NK-92 treated with Interleukin-12 subunit alpha and Interleukin-12 subunit beta, amount 100 ng/mL, for 24 hours (cell line): ENCODE measurements around the gene BEST3.
"Not testable (repeated sequence)": the region's sequence is repeated elsewhere in the genome, so short reads cannot be mapped to it uniquely, and the experiment has no call there.

ENCODE experiments used
- DNase-seq: peaks from one replicate; lab custom pipeline; 2025; lab: John Stamatoyannopoulos, UW

Gene BEST3

DNA sequence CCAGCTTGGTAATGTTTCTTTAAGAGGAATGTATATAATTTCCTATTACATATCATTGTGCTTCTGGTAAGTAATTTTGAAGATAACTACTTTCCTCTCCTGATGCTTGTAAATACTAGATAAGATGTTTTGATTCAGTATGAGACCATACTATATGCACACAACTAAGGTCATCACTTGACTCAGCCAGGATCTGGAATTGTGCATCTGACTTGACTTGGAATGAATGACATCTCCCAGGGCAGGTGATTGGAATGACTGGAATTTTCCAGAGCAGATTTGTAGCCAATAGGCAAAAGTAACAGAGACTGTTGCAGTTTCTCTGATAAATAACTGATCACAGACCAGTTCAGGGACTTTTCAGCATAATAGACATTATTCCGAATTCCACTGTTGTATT is 11.1 kb downstream of the BEST3 start:
- DNase-seq: no peak

DNA sequence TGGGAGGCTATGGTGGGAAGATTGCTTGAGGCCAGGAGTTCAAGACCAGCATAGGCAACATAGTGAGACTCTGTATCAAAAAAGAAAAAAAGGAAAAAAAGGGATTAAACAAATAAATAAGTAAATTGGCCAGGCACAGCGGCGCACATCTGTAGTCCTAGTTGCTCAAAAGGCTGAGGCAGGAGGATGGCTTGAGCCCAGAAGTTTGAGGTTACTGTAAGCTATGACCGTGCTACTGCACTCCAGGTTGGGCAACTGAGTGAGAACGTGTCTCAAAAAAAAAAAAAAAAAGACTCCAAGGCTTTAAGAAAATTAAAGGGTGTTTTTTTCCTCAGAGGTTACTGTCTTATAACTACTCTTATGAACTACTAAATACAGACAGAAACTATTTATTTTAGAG is 11.7 kb downstream of the BEST3 start:
- DNase-seq: no peak

DNA sequence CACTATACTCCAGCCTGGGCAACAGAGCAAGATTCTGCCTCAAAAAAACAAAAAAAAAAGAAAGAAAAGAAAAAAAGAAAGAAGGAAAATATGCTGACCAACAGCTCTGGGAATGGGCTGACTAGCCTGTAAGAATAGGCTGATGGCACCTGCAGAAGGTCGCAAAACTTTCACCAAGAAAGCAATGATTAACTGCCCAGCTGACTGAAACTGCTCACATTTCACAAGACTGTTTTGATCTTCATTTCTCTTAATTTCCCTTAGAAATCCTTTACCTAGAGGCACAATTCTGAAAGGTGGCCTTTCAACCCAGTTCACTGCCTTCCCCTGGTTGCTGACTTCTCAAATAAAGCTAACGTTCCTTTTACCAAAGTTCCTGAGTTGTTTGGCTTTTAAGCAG is 12.4 kb downstream of the BEST3 start:
- DNase-seq: no peak

- no peak for DNase-seq
These were observed 13.3 kb downstream of the BEST3 start for GRCh38 chr12:69685810-69686209.

GRCh38 chr12:69684466-69684865 is 14.6 kb downstream of the BEST3 start:
- DNase-seq: no peak

- no peak for DNase-seq
These were observed 16.9 kb downstream of the BEST3 start for GRCh38 chr12:69682110-69682755.

DNA sequence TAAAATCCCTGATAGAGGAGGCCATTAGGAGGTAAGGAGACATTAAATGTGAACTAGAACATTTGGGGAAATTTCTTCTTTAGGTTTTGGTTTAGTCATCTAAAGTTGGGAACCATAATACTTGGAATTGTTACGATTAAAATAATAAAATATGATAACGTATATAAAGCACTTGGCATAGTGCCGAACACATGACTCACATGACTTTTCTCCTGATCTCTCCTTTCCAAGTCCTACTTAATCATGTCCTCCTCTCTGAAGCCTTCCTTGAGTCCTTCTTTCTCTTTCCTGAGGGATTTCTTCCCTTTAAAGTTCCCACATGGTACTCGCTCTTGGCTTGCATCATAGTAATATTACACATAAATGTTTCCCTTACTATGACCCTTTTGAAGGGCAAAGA is 20.0 kb downstream of the BEST3 start:
- DNase-seq: no peak

DNA sequence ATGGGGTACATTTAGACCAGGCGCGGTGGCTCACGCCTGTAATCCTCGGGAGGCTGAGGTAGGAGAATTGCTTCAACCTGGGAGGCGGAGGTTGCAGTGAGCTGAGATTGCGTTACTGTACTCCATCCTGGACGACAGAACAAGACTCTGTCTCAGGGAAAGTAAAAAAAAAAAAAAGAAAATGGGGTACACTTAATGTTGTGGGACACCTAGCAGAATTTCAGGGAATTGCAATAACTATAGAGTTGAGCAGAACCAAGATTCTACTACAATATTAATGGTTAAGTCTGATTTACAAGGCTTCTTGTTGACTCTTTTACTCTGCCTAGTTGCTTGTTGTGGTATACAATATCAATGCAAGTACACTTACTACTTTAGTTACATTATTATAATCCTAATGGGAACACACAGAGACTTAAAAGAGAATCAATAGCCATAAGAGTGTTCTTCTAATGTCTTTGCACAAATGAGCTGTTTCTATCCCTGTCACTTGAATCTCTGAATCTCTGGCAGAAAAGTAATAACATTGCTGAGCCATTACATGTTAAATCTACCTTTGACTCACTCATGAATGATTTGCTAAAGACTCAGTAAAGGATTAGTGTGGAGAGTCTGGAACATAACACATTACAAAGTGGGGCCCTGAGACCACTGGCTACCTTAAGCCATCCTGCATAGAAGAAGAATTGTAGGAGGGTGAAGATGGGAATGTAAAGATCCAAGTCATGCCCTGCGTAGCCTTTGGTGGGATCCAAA is 22.7 kb downstream of the BEST3 start:
- DNase-seq: no peak

DNA sequence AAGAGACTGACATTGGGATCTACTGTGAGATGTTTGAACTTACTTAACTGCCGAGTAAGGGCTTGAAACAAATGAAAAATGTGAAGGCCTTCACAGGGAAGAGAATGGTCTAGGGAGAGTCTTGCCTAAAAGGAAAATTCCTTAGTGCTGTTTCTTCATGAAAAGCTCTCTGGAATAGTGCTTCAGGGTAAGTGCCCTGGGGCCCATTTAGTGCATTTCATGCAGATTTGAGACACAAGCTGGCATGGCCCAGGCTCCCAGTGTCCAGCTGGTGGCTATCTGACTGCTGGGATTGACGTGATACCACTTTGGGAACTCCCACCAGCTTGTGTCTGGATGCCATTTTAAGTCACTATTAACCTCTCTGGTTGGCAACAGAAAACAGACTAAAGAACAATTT is 26.9 kb downstream of the BEST3 start:
- DNase-seq: no peak

DNA sequence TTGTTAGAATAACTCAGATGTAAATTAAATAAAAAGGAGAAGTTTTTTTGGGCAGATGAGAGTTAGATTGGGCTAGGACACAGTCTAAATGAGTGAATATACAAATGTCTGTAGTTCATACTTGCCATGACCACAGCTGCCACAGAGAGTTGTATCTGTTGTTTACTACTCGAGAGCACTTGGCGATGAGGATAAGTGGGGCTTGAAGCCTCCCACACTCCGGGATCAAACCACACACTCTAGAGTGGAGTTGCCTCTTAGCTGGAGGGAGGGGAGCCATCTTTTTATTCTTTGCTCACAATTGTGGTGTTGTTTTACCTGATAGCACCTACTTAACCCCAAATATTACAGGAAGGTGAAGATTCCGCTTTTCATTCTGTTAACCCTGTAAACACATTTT is 27.5 kb downstream of the BEST3 start:
- no peak for DNase-seq

DNA sequence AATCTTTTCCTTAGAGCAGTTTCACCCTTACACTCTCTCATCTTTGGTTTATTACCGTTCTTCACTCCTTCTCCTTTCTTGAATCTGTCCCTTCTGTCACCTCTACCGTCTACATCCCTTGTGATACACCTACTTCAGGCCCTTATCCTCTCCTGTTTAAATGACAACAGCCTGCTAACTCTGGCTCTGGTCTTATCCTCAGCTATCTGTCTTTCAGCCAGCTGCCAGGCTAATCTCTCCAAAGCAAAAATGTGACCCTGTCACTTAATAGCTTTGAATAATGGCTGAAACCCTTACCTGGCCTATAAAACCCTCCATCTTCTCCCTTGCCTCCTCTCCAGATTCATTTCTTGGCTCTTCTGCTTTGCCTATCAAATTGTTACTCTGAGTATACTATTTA is 32.3 kb downstream of the BEST3 start:
- DNase-seq: no peak

DNA sequence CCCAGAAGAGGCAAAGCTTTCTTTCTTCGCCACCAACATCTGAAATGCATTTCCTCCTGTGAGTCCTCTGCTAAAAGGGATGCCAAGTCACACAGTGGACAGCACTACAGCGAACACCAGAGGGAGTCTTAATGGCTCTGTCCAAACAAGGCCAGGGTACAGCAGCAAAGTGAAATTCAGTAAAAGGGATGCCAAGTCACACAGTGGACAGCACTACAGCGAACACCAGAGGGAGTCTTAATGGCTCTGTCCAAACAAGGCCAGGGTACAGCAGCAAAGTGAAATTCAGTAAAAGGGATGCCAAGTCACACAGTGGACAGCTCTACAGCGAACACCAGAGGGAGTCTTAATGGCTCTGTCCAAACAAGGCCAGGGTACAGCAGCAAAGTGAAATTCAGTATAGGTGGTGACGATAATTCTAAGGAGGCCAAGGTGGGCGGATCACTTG is 34.1 kb downstream of the BEST3 start:
- not testable (repeated sequence) for DNase-seq

- no peak for DNase-seq
These were observed 35.4 kb downstream of the BEST3 start for GRCh38 chr12:69663726-69664125.

GRCh38 chr12:69662764-69663163 is 36.3 kb downstream of the BEST3 start:
- no peak for DNase-seq

DNA sequence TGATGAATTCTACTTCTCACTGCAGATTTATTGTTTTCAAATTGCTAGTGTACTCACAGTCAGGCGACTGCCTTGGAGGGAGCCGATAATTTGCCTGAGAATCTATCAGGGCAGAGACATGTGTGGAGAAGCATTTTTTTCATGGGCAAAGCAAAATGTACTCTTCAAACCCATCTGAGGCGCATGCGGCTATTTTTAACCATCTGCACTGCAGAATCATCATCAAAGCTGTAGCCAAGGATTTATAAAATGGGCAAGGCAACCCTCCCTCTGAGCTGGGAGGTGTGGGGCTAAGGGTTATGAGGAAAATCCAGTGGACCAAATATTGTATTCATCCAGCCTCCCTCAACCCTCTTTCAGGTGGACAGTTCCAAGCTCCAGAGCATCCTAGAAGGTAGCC is 37.7 kb downstream of the BEST3 start:
- DNase-seq: no peak

- DNase-seq: no peak
These were observed 38.8 kb downstream of the BEST3 start for GRCh38 chr12:69660164-69660863.

GRCh38 chr12:69658203-69658602 is 40.9 kb downstream of the BEST3 start:
- DNase-seq: no peak

DNA sequence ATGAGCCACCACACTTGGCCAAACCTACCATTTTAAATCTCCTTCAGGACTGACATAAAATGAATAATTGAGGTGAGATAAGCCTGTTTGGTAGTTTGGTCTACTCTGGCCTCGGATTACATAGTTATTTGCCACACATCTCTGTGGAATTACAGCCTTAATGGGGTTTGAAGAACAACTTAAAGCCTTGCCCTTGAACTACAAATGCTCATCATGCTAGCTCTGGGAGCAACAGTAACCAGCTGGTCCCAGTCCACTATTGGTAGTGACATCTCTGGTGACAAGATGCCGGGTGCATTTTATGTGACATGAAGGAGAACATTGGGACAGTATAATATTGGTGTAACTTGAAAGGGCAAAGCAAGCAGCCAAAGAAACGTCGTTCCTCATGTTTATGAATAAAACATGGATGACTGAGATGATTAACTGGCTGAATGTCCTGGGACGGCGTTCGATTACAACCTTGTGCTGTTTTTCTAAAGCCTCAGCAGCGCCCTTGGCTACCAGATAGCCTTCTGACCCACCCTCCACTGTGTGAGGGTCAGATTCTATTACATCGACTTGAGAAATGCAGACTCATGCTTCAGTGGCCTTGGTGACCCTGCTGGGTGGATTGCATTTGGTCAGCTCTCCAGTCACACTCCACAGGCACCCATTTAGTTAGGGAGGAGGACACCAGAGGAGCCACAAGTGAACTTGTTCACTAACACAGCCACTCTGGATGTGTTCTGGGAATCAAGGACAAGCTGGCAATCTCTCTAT is 41.5 kb downstream of the BEST3 start:
- no peak for DNase-seq

DNA sequence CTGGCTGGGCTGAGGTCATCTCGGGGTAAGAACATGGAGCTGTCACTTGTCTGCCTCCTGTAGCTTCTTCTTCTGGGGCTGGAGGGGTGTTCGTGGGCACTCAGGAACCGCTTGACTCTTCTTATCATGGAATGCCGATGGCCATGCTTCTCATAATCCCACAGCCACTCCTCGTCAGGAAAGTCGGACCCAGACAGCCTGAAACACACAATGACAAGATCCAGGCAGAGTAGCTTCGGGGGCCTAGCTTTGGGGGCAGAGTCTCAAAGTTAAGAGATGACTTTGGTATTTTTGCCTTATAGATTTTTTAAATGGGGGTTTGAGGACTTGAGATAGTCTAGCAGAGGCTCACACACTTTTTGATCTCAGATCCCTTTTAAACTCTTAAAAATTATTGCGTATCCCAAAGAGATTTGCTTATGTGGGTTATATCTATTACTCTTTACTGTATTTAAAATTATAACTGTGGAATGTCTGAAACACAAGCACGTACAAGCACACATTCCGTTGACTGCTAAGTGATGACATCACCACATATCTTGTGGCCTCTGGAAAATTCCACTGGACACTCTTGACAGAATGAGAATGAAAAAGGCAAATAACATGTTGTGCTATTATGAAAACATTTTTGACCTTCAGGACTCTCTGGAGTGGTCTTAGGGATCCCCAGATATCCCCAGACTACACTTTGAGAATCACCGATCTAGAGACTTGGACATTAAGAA is 43.3 kb downstream of the BEST3 start:
- no peak for DNase-seq

DNA sequence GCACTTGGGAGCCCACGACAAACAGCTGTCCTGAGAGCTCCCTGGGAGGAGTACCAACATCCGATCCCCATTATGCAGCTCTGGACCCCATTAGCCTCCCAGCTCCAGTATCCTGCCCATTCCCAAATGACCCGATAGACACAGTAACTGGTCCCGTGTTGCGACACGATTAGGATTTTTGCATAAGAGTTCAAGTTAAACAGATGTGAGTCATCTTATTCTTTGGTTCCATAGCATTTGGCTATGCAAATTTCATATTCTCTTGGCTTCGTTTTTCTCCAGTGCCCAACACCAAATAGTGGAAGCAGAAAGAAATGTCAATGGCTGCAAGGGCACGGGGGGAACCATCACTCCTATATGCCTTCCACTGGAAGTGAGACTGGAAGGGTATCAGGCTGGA is 45.4 kb downstream of the BEST3 start:
- DNase-seq: no peak

- DNase-seq: no peak
These were observed 47.2 kb downstream of the BEST3 start for GRCh38 chr12:69651922-69652321.

DNA sequence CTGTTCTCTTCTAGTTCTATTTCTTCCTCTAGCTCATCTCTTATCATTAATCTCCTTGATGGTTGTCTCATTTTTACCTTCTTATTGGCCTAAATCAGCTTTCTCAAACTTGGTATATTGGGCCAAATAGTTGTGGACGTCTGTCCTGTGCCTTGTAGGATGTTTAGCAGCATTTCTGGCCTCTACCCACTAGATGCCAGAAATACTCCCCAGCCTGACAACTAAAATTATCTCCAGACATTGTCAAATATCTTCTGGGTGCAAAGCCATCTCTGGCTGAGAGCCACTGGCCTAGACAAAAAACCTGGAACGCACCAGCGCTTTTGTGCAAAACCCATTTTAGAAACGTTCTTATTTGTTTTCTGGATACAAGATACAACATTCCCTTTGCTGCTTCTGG is 49.6 kb downstream of the BEST3 start:
- DNase-seq: no peak
